GM19468 (cell line): Measurements from ENCODE around the gene RAB42.
"Not testable (repeated sequence)": the region's sequence is repeated elsewhere in the genome, so short reads cannot be mapped to it uniquely, and the experiment has no call there.

Experiments used
- ATAC-seq: cut with Tn5 transposase; IDR thresholded peaks from one replicate; pipeline ENCODE4 v1.9.1; 2021; ENCODE audit warnings: mild to moderate bottlenecking, moderate library complexity, moderate number of reproducible peaks; ENCODE audit not compliant: unreplicated experiment; ENCODE audit errors: extremely low read depth

The RAB42 gene

GRCh38 chr1:28582248-28582615, 9.8 kb upstream of the RAB42 start:
- no peak for ATAC-seq

- ATAC-seq: not testable (repeated sequence)
These were observed 5.3 kb upstream of the RAB42 start for GRCh38 chr1:28586585-28587391.

GRCh38 chr1:28592321-28593071, 431 bp downstream of the RAB42 start:
- no peak for ATAC-seq

GRCh38 chr1:28593988-28594356, 1.9 kb downstream of the RAB42 start:
- ATAC-seq: not testable (repeated sequence)

- not testable (repeated sequence) for ATAC-seq
These were observed 2.8 kb downstream of the RAB42 start for GRCh38 chr1:28594686-28595411.

- ATAC-seq: no peak
These were observed 3.5 kb downstream of the RAB42 start for GRCh38 chr1:28595412-28596191.

- not testable (repeated sequence) for ATAC-seq
These were observed 4.2 kb downstream of the RAB42 start for GRCh38 chr1:28596276-28596675.

GRCh38 chr1:28601696-28602095, 9.6 kb downstream of the RAB42 start:
- no peak for ATAC-seq

GRCh38 chr1:28602536-28603439, 10.7 kb downstream of the RAB42 start:
- no peak for ATAC-seq

- no peak for ATAC-seq
These were observed 12.3 kb downstream of the RAB42 start for GRCh38 chr1:28604411-28604810.

GRCh38 chr1:28604962-28605361, 12.9 kb downstream of the RAB42 start:
- ATAC-seq: no peak

- ATAC-seq: no peak
These were observed 14.7 kb downstream of the RAB42 start for GRCh38 chr1:28606771-28607170.

- ATAC-seq: no peak
These were observed 21.1 kb downstream of the RAB42 start for GRCh38 chr1:28613175-28613574.

GRCh38 chr1:28631713-28632112, 39.6 kb downstream of the RAB42 start:
- no peak for ATAC-seq

- ATAC-seq: no peak
These were observed 40.5 kb downstream of the RAB42 start for GRCh38 chr1:28632560-28632959.

GRCh38 chr1:28640766-28641165, 48.7 kb downstream of the RAB42 start:
- ATAC-seq: no peak

GRCh38 chr1:28642056-28642846, 50.2 kb downstream of the RAB42 start:
- no peak for ATAC-seq

GRCh38 chr1:28642847-28643635, 51.0 kb downstream of the RAB42 start, which contains the start of gene TAF12:
TAF12 (minus strand) TSS chr1:28643067; CDS start chr1:28622081, 20,986 bp downstream.
- peak; percentile 40 for ATAC-seq
